GM19463 (cell line): ENCODE measurements around the gene LRMDA.

Source experiments
- ATAC-seq: cut with Tn5 transposase; IDR thresholded peaks from one replicate; pipeline ENCODE4 v1.9.1; 2021; ENCODE audit warnings: mild to moderate bottlenecking, moderate library complexity; ENCODE audit not compliant: unreplicated experiment

The LRMDA gene

GRCh38 chr10:76302961-76303630 is 871.7 kb downstream of the LRMDA start:
- ATAC-seq: no peak

- peak; percentile 61 for ATAC-seq
These were observed 872.4 kb downstream of the LRMDA start for GRCh38 chr10:76303682-76304316.

- ATAC-seq: no peak
These were observed 874.6 kb downstream of the LRMDA start for GRCh38 chr10:76305930-76306615.

DNA sequence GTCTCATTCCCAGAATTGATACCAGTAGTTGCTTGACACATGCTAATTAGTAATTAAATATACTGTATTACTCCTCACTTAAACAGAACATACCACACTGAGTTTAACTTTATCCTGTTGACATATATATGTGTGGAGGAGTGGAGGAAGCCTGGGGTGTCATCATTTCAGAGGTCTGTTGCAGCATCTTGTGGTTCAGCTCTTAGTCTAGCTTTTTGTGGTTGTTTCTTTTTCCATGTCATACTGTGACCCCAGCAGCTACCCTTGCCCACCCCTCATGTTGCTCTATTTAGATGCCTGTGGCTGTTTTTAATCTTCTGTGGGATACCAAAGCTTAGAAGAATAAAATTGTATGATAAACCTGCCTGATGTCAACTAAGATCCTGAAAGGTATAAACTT is 875.4 kb downstream of the LRMDA start:
- ATAC-seq: no peak

DNA sequence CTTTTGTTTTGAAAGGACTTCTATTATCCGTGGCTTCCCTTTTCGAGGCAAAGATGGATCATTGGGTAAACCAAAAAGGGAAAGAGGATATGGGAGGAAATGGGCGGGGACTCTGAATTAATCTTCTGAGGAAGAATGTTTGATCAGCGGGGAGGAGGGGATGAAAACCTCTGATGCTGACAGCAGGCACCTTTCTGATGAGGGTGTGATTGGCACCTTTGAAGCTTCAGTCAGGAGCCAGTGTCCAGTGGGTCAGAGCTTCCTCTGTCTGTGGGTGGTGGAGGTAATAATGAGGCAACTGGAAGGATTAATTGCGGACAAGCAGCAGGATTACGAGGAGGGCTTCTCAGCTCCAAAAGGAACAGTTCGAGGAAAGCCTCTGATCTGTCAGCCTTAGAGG is 877.6 kb downstream of the LRMDA start:
- ATAC-seq: no peak

GRCh38 chr10:76309741-76310587 is 878.5 kb downstream of the LRMDA start:
- ATAC-seq: no peak

DNA sequence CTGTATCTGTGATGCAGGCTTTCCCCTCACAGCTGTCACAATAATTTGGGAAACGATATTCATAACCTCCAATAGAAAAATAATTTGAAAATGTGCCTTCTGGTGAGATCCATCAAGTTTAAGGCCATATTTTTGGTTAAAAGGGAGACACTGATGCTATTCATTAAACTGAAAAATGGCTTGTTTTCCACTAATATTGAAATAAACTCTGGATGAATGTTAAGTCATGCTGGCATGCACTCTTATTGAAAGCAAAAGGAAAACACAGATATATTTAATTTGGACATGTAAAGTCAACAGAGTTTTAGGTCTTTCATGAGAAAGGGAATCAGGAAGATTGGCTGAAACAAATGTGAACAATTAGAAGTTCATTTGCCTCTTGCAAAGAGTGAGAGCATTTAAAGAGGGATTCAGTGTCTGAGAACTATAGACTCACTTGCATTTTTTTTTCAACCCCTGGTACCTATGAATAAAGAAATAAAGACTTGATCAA is 879.2 kb downstream of the LRMDA start:
- no peak for ATAC-seq

DNA sequence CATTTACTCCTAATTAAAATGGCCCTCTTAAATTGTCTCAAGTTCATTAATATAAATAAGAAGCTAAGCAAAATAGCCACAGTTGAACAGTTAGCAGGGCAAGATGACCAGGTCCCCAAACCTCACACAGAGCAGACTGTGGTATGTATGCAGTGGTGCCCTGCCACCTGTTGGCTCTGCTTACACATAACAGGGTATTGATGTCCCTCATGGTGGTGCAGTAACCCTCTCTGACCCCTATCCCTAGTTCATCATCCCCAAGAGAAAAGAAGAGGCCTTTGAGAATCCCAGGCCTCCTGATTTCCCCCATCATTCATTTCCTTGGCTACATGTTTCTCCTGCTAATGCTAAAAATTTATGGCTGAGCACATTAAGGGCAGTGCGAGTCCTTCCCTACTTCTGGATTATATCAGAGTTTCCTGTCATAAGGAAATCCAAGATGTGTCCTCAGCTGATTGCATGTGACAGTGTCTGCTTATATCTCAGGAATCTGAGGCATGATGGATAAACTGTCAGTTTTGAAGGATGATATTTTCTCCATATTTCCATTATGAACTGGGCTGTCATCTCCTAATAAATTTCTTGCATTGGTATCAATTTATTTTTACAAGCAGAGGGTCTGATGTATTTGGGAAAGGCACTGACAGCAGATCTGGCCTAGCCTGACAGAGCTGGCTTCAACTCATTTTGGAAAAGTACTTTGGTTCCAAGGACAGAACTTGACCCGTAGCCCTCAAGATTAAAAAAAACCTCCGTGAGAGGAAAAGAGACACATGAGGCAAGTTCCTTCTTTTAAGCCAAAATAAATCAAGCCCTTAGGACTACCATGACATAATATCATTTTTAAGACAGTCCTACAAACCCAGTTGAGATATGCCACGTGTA is 880.6 kb downstream of the LRMDA start:
- peak; percentile 90 for ATAC-seq

DNA sequence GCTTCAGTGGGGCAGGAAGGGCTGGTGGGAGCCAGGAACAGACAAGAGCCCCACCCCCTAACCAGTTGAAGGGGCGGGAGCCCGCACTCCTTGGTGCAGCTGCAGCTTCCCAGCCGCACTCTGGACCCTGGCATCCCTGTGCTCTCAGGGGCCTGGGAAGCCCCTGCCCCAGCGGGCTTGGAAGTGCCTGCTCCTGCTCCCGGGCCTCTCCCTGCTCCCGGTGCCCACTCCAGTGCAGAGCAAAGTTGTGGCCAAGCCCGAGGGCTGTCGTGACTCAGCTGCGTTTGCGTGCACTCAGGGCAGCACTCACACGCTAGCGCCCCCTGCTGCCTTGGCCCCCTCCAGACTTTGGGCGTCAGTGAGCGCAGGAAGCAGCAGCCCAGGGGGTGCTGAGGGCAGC is 883.8 kb downstream of the LRMDA start:
- no peak for ATAC-seq

GRCh38 chr10:76316234-76316633 is 884.8 kb downstream of the LRMDA start:
- no peak for ATAC-seq

DNA sequence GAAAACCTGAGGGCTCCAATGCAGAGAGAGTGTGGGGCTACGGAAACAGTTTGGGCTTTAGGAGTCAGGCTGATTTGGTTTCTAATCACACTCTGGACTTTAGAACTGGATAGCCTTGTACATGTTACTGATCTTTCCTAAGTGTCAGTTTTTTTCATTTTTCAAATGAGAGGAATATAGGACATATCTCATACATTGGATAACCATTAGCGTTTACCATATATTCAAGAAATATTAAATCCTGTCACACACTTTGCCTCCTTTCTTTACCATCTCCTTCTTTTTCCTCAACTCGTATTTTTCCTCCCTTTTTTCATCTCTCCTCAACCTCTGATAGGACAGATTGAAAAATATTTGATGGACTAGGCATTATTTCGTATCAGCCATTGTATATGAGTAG is 885.7 kb downstream of the LRMDA start:
- no peak for ATAC-seq

DNA sequence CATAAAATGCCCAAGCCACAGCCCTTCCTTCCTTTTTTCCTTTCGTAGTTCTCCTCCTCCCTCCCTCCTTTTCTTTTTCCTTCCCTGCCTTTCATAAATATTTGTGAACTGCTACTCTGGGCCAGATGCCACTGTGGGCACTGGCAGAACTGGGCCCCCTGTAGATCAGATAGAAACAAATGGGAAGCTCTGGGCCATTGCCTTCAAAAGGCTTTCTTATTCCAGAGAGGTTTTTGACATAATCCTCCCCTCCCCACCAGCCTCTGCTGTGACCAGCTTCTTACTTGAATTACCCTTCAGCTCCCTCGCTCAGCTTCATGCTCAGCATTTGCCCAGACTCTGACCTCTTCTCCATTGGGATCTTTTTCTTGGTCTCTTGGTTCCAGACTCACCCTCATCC is 886.8 kb downstream of the LRMDA start:
- no peak for ATAC-seq

DNA sequence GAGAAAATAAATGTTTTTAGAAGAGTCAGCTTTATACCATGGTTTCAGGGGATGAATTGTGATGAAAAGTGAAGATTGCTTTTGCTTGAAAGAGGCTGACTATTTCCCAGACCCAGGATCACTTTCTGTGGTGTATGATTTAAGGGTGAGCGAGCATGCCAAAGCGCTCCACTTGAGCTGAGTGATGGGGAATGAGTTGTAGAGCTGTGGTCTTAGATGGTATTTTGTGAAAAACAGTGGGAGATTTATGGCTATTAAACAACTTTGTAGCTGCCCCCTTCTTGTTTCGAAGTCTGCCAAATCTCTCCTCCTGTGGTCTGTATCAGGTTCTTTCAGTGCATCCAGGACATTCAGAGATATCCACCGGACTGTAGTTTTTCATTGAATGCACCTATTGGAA is 888.2 kb downstream of the LRMDA start:
- ATAC-seq: no peak

DNA sequence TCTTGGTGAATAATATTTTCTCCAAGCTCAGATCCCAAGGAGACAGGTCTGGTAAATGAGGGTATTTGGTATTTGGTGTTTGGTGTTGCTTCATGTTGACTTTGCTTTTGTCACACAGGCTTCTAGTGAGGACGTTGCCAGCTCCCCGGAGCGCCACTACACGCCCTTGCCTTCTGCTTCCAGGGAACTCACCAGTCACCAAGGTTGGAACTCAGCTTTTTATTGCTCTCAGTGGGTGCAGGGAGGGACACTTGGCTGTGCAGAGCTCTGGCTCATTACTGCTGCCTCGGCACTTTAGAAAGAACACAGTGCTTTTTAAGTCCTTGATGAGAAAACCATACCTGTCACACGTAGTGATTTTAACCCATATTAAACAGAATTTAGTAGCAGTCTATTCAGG is 892.9 kb downstream of the LRMDA start:
- no peak for ATAC-seq

DNA sequence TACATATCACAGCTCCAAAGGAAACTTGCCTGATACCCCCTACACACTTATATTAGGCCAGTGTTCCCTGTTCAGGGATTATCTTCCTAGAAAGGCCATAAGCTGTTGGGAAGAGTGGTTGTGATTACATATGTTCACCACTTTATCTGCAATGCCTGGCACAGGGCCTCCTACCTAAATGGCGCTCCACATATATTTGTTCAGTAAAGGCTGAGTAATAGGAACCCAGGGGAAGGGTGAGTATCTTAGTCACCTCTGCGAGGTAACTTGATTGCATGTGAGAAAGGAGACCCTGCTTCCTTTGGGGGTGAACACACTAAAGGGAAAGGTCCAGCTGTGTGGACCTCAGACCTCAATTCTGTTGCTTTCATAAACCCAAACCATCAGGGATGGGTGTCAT is 896.0 kb downstream of the LRMDA start:
- ATAC-seq: no peak

- no peak for ATAC-seq
These were observed 896.9 kb downstream of the LRMDA start for GRCh38 chr10:76328348-76328747.

- no peak for ATAC-seq
These were observed 898.6 kb downstream of the LRMDA start for GRCh38 chr10:76329891-76330575.

DNA sequence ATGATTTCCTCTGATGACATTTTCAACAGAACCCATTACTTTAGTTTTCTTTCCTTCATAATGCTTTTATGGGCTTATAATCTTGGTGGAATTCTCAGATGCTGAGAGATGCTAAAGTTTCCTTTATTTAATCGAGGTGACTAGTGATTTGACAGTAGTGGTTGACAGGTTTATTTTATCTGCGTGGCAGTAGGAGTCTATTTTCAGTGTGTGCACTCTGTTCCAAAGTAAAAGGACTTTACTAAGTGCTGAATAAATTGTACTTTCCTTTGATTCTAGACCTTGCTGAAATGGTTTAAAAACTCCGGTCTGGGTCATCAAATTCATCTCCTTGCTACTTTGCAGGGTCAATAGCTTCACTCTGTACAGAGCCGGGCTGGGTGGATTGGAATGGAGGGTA is 900.3 kb downstream of the LRMDA start:
- ATAC-seq: no peak

- ATAC-seq: no peak
These were observed 901.9 kb downstream of the LRMDA start for GRCh38 chr10:76333326-76333725.

DNA sequence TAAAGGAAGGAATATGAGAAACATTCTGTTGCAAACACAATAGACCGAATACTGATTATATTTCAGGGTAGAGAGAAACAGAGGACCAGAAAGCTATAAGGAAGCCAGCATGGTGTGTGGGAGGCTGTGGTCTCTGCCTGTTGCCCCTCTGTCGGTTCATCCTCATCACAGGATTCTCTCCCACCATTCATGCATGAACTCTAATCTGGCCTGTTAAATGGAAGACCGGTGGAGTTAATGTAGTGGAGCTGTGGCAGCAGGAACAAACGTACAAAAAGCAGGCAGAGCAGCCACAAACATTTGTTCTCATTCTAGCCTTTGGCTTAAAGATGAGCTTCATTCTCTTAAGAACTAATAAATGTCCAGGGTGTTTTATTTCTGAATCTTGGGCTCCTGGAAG is 902.4 kb downstream of the LRMDA start:
- no peak for ATAC-seq
